BE2C (cell line): ENCODE data around the gene GON4L.

ENCODE experiments used
- DNase-seq: peaks from one replicate; pipeline ENCODE4 v3.0.0-alpha.2; 2020
- H3K27me3 ChIP-seq: fragments of 250-450 bp; sonication (Bioruptor Pico); 2 replicates; pipeline ENCODE4 v1.5.1; 2020; ENCODE audit warnings: mild to moderate bottlenecking
- H3K36me3 ChIP-seq: fragments of 250-450 bp; sonication (Bioruptor Pico); 2 replicates; pipeline ENCODE4 v1.5.1; 2020; ENCODE audit warnings: mild to moderate bottlenecking
- H3K4me1 ChIP-seq: fragments of 250-450 bp; sonication (Bioruptor Pico); 2 replicates; pipeline ENCODE4 v1.5.1; 2020
- H3K4me3 ChIP-seq: 2 replicates; pipeline ENCODE4 v1.5.1; 2011; ENCODE audit warnings: low read depth, low read length
- H3K9me3 ChIP-seq: fragments of 250-450 bp; sonication (Bioruptor Pico); 2 replicates; pipeline ENCODE4 v1.5.1; 2020
- TF ChIP-seq, protein P1 (sequence below): IDR thresholded peaks from 2 replicates; pipeline ENCODE4 v1.5.1; 2012; ENCODE audit warnings: mild to moderate bottlenecking, low read depth, low read length

GON4L gene

DNA sequence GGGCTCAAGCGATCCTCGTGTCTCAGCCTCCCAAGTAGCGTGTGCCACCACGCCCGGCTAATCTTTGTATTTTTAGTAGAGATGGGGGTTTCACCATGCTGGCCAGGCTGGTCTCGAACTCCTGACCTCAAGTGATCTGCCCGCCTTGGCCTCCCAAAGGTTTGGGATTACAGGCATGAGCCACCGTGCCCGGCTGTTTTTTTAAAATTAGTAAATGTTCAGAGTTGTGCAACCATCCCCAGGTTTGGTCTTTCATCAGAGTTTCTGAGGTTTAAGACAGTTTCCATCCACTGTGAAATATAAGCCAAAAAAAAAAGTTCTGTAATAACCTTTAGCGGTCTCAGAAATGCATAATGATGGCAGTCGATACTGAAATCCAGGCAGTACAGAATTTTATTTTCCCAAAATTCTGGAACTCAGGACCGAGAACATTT, 1.8 kb upstream of the GON4L start:
- Histone ChIP-seq H3K9me3 (no peaks in the 10 kb centered on the region), H3K27me3 (no peaks in the 10 kb centered on the region), H3K36me3 (peaks cover 12% of the 10 kb centered on the region), H3K4me1 (no peaks in the 10 kb centered on the region; the same call in 1 of the 2 replicates), H3K4me3 (peak overlapping the region; percentile 80)
- no peak for DNase-seq
- TF ChIP-seq, protein P1, sequence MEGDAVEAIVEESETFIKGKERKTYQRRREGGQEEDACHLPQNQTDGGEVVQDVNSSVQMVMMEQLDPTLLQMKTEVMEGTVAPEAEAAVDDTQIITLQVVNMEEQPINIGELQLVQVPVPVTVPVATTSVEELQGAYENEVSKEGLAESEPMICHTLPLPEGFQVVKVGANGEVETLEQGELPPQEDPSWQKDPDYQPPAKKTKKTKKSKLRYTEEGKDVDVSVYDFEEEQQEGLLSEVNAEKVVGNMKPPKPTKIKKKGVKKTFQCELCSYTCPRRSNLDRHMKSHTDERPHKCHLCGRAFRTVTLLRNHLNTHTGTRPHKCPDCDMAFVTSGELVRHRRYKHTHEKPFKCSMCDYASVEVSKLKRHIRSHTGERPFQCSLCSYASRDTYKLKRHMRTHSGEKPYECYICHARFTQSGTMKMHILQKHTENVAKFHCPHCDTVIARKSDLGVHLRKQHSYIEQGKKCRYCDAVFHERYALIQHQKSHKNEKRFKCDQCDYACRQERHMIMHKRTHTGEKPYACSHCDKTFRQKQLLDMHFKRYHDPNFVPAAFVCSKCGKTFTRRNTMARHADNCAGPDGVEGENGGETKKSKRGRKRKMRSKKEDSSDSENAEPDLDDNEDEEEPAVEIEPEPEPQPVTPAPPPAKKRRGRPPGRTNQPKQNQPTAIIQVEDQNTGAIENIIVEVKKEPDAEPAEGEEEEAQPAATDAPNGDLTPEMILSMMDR: no peak

DNA sequence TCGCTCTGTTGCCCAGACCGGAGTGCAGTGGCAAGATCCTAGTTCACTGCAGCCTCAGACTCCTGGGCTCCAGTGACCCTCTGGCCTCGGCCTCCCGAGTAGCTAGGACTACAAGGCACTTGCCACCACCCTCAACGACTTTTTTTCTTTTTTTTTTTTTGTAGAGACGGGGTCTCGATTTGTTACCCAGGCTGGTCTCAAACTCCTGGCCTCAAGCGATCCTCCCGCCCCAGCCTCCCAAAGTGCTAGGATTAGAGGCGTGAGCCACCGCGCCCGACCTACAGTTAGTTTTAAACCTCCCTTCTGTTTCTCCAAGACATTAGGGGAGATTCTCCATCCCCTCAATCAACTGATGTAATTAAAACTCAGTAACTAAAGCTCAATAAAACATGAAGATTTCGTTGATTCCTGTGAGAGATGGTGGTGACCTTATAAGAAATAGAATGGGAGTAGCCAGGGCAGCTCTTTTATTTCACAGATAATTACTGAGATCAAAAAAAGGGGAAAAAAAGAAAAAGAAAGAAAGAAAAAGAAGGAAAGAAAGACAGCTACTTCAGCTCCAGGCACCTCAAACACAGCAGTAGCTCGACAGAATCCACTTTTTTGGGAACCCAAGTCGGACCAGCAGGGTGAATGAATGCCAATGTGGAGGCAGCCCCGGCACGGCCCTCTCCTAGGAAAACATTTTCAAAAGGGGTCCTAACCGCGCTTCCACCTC, 598 bp downstream of the GON4L start:
- Histone ChIP-seq H3K27me3 (no peaks in the 10 kb centered on the region), H3K9me3 (no peaks in the 10 kb centered on the region), H3K4me1 (no peaks in the 10 kb centered on the region; the same call in 1 of the 2 replicates), H3K36me3 (peaks cover 30% of the 10 kb centered on the region), H3K4me3 (peak overlapping the region; percentile 85)
- DNase-seq: no peak
- TF ChIP-seq, protein P1: no peak

DNA sequence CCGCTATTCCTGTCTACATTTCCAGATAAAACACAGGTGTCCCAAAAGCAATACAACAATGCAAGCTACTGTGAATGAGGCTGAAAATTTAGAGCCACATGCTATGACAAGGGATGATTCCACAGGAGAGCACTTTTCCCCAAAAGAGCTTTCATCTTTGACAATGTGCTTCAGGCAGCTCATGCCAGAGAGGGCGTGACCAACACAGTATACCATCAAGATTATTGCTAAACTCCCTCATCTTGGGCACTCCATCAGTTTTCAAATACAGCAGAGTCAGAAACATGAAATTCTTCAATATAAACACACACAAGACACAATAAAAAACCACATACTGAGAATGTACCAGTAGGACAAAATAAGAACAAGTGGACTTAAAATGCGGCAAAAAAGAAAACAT, 6.7 kb downstream of the GON4L start:
- DNase-seq: no peak
- Histone ChIP-seq H3K27me3 (no peaks in the 10 kb centered on the region), H3K9me3 (no peaks in the 10 kb centered on the region), H3K4me3 (no peak overlapping the region), H3K4me1 (no peaks in the 10 kb centered on the region), H3K36me3 (peaks cover 60% of the 10 kb centered on the region)
- TF ChIP-seq, protein P1: no peak

DNA sequence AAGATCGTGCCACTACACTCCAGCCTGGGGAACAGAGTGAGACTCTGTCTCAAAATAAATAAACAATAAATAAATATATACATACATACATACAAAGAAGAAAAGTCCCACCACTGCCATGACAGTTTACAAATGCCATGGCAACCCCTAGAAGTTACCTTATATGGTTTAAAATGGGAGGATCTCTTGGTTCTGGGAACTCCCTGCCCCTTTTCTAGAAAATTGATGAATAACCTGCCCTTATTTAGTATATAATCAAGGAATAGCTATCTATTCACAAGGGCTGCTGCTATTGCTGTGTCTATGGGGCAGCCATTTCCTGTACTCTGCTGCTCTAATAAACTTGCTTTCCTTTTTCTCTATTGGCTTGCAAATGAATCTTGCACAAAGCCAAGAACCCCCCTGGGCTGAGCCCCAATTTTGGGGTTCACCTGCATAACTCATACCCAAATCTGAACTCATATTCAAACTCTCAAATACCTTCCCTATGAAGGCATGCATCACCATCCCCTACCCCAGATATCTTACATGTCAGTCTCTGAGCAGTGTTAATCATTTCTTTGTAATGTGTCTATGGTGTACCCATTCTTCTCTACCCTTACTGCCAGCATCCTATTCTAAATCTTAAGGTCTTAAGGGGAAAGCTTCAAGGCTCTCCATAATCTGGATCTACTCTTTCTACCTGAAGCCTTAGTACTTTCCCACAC, 9.0 kb downstream of the GON4L start:
- Histone ChIP-seq H3K36me3 (peaks cover 53% of the 10 kb centered on the region), H3K27me3 (no peaks in the 10 kb centered on the region)
- TF ChIP-seq, protein P1: no peak

DNA sequence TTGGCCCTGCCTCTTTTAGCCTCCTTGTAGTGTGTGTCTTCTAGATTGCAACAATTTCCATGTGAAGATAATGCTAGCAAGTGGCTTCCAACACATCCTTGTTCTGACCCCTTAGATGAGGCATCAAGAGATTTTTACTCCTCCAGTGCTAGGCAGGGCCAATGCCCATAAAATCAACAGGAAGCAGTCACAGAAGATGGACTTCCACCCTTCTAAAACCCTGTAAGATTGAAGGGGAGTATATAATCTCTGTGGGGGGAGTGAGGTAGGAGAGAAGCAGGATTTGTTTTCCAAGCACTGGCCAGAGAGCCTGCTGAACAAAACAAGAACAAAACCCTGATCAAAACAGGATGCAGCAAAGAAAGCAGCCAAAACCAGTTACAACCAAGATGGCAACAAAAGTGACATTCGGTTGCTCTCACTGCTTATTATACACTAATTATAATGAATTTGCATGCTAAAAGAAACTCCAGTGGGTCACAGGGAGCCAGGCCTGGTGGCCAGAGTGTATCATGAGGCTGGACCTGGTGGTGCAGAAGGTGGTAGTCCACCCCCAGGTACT, 12.1 kb downstream of the GON4L start:
- no peak overlapping the region for H3K4me3 ChIP-seq
- H3K4me1 ChIP-seq: no peaks in the 10 kb centered on the region
- no peaks in the 10 kb centered on the region for H3K27me3 ChIP-seq
- DNase-seq: no peak
- H3K9me3 ChIP-seq: no peaks in the 10 kb centered on the region
- TF ChIP-seq, protein P1: no peak
- H3K36me3 ChIP-seq: peaks cover 36% of the 10 kb centered on the region

More for the DNA sequence above, 9.0 kb downstream of the GON4L start:
- H3K4me1 ChIP-seq: no peaks in the 10 kb centered on the region
- no peak for DNase-seq
- H3K9me3 ChIP-seq: no peaks in the 10 kb centered on the region
- no peak overlapping the region for H3K4me3 ChIP-seq
